Hematopoietic multipotent progenitor cell treated with erythropoietin and hydrocortisone succinate and interleukin-3 and kit ligand, for 4 days (in vitro differentiated cells): Measurements from ENCODE around the gene WNT3A.

ENCODE experiments used
- DNase-seq: peaks from one replicate; pipeline ENCODE4 v3.0.0-alpha.2; 2015

Gene WNT3A

GRCh38 chr1:228104526-228105269 is 97.9 kb downstream of the WNT3A start:
- DNase-seq, result no peak

GRCh38 chr1:228105270-228105995 is 98.6 kb downstream of the WNT3A start:
- no peak for DNase-seq

GRCh38 chr1:228105996-228106799 is 99.4 kb downstream of the WNT3A start:
- no peak for DNase-seq

- DNase-seq, result no peak
These were observed 99.9 kb downstream of the WNT3A start for GRCh38 chr1:228106800-228107054.

GRCh38 chr1:228107636-228108035 is 100.8 kb downstream of the WNT3A start:
- no peak for DNase-seq

- DNase-seq, result no peak
These were observed 101.4 kb downstream of the WNT3A start for GRCh38 chr1:228108055-228108690.

- no peak for DNase-seq
These were observed 101.9 kb downstream of the WNT3A start for GRCh38 chr1:228108742-228109072.

GRCh38 chr1:228109073-228109961 is 102.5 kb downstream of the WNT3A start, which contains the start of gene MRPL55:
Gene MRPL55 (minus strand): TSS chr1:228109299. CDS start chr1:228108260, 1,039 bp downstream.
- peak; percentile 98 for DNase-seq

- DNase-seq, result no peak
These were observed 103.2 kb downstream of the WNT3A start for GRCh38 chr1:228109962-228110488.

- no peak for DNase-seq
These were observed 103.8 kb downstream of the WNT3A start for GRCh38 chr1:228110556-228110955.
